NCI-H446 treated with DMSO at 0.1 percent for 48 hours (cell line): ENCODE data around the gene CNOT1.
"Not testable (repeated sequence)": the region's sequence is repeated elsewhere in the genome, so short reads cannot be mapped to it uniquely, and the experiment has no call there.

ENCODE experiments used
- DNase-seq: peaks from one replicate; lab custom pipeline; 2025; lab: John Stamatoyannopoulos, UW

CNOT1 gene

DNA sequence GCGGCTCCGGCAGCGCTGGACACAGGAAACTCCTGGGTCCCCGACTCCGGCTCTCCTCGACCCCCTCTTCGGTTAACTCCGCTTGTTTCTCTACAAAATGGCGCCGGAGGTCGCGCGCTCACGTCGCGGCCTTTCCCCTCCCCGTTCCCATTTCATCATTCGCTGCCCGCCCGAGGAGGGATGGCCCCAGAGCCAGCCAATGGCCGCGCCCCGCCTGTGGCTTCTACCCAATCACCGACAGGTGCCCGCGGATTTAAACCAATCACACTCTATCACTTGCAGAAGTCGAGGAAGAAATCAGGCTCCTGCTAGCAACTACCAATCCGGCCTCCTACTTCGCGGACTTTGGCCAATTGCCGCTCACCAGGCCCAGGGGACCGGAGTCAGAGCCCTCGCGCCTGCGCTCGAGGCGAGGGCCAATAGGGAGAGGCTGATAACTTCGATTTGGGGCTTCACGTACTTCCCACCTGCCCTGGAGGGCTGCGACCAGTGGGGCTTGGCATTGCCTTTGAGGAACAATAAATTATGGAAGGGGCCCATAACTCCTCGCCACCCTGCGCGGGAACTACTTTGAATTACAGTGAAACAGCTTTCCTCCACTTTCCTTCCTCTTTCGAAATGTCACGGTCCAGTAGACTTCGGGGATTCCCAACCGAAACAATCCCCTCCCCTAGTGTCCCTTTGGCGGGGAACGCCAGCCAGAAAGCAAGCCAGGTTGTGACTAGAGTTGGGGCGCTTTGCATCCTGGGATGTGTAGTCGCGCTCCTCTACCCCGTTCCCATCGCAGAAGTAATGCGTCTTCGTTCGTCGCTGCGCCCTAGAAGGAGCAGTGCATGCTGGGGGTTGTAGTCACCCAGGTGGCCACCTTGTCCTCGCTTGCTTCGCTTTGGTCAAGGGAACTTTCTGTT lies at the start of gene CNOT1:
Gene CNOT1 (minus strand): TSS at position 94 of the 908 bp plus-strand sequence. CDS start 30,489 bp downstream, outside the sequence.
- peak; percentile 96 for DNase-seq

DNA sequence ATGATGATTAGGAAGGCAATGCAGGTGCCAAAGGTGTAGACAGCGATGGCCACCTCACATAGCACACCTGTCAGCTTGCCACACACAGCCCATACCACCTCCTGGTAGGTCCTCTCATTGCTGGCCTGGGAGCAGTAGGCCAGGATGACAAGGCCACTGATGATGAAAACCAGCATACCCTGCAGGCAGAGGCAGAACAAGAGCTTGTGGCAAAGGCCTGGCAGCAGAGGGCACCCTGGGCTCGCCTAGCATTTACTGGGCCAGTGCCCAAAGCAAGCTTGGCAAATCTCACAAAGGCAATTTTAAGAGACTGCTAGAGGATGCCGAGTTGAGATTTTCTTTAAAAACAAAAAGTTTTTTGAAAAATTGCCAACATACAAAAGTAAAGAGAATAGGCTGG lies 49.1 kb upstream of the CNOT1 start:
- DNase-seq, result no peak

DNA sequence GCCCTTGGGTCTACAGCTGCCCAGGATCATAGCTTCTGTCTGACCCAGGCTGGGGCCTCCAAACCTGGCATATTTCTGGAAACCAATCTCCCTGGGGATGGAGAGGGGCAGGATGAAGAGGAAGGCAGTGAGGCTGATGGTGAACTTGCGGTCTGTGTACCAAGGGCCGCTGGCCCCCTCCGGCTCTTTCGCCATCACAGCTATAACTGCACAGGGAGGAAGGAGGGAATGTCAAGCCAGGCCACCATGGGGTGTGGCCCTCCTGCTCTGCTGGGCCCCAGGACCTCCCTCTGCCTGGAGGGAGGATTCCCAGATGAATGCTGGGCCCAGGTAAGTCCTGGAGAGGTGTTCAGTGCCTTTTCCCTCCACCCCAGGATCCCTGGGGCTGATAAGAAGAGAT lies 48.6 kb upstream of the CNOT1 start:
- no peak for DNase-seq

DNA sequence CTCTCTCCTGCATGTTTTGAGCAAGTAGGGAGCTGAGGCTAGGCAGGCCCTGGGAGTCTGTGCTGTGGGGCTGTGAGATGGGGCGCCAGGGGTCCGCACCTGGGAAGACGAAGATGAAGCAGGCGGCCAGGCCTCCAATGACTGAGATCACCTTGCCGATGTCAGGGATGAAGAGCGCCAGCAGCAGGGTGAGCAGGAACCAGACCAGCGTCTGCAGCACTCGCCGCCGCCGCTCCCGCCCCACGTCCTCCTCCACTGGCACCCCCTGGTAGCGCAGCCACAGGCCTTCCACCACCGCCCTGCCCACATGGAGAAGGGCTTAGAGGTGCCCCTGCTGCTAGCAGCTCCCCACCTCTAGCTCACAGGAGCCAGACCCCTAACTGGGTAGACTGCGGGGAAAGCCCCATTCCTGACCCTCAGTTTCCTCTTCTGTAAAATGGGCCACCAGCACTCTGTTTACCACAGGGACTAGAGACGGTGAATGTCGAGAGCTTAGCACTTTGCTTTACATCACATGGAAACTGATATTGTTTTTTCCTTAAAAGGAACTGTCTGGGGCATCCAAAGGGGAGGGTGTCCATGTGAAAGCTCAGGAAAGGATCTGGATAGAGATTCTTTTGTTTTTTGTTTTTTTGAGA lies 41.4 kb upstream of the CNOT1 start:
- no peak for DNase-seq

DNA sequence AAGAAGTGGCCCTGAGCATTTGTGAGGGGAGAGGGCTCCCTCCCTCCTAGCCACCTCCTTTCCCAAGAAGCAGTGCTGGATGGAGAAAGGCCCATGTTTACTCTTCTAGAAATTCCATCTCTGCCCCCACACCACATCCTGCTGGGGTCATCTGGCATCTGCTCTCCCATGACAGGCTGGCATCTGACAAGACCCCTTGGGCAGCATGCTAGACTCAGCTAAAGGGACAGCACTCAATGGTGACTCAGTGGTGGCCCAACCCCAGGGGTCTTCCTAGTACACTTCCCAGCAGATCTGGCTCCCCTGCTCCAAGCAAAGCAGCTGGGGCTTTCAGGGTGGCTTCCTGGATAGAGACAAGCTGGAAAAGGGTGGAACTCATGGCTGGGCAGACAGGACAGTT lies 40.6 kb upstream of the CNOT1 start:
- DNase-seq, result no peak

DNA sequence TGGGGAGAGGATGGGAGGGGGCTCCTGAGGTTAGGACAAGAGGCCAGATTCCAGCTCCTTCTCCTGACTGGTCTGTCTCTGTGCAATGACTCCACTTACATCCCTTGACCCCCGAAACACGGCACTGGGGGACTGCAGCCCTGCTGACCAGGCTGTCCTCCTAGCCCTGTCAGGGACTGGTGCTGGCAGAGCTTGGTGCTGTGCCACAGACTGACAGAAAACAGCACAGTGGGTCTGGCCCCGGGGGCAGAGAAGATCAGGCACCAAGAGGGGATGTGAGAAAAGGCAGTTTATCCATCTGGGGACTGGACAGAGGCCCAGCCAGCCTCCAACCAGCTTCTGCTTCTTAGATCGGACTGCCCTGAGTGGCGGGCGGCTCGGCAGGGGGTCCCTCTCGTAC lies 35.6 kb upstream of the CNOT1 start:
- DNase-seq, result no peak

DNA sequence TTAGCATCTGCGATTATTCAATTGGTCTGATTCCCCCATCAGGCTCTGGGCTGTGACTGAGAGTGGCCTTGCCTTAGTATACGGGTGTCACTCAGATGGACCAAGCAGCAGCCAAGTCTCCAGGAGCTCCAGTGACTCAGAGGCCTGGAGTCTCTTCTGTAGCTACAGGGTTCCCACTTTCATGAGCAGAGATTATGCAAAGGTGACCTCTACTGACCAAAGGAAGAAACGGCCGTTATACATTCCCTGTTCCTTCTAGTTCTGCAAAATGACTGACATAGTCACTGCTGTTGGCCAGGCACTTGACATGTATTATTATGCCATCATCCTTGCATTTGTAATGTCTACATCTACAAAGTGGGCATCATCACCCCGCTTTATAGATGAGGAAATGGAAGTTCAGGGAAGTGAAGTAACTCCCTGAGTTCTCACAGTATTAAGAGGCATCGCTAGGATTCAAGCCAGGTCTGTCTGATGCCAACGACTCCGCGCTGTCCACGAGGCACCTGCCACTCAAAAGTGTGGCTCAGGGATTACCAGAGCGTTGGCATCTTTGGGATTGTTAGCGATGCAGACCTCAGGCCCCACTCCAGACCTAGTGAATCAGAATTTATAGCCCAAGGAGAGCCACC lies 31.7 kb upstream of the CNOT1 start:
- peak; percentile 31 for DNase-seq

DNA sequence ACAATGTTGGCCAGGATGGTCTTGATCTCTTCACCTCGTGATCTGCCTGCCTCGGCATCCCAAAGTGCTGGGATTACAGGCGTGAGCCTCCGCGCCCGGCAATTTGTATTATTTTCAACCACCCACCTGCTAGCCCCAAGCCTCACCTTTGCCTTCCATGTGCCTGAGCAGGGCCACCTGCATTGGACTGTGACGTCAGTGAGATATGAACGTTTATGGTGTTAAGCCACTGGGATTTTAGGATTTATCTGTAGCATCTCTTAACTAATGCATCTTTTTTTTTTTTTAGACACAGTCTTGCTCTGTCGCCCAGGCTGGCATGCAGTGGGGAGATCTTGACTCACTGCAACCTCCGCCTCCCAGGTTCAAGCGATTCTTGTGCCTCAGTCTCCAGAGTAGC lies 30.3 kb upstream of the CNOT1 start:
- DNase-seq, result not testable (repeated sequence)

DNA sequence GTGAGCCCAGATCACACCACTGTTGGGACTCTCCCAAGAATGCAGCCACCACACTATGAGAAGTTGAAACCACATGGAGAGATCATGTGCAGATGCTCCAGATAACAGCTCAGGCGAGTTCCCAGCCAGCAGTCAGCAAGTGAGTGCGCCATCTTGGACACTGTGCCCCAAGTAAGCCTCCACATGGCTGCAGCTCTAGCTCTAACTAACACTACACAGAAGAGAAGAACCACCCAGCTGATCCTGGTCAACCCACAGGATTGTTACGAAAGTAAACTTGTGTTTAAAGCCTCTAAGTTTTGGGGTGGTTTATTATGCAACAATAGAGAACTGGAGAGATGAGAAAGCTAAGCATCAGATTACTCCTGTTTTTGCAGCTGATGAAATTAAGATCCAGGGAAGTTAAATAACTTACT lies 29.2 kb upstream of the CNOT1 start:
- no peak for DNase-seq

DNA sequence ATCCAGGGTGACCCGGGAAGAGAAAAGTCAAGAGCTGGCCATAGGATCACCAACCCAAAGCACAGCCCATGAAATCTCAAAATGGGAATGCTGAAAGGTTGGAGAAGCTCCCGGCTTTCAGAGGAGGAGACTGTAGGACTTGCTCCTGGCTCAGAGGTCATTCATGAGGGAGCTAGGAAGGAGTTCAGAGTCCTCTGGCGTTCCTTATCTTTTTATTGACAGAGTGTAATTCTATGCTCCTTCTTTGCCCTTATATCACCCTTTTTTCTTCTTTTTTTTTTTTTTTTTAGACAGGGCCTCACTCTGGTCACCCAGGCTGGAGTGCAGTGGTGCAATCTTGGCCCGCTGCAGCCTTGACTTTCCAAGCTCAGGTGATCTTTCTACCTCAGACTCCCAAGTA lies 27.3 kb upstream of the CNOT1 start:
- no peak for DNase-seq

DNA sequence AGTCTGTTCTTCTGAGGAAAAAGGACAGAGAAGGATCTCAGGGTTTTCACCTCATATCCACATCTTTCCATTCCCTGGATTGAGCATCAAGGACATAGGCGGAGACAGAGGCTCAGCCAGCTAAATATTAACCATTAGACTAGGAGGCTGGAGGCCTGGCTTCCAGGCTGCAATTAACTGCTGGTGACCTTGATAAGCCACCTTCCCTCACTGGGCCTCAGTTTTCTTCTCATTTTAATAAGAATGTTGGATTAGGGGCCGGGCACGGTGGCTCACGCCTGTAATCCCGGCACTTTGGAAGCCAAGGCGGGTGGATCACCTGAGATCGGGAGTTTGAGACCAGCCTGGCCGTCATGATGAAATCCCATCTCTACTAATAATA lies 25.6 kb upstream of the CNOT1 start:
- DNase-seq, result no peak

DNA sequence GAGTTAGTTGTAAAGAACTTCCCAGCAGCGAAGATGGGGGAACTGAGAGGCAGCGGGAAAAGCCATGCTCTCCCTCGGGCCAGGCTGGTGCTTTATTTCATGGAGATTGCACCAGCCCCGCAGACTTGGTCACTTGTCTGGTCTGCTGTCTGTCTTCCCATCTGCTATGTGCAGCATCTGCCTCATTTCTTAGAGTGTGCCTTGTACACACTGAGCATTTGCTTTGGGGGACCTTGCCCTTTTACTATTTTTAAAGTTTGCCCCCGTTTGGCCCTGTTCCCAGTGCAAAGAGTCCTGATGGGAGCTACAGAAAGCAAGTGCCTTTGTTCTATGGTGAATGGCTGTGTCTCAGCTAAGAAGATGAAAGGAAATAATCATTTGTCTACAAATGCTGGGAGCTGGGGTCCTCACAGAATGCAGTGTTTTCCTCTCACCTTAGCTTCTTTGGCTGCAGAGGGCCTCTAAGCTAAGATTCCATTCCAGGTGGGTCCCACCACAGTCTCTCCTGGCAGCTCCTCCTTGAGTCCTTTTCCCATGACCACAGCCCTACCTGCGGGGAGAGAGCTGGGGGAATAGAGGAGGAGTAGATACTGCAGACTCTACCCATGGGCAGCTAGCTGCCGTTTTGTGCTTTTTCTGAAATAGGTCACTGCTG lies 25.1 kb upstream of the CNOT1 start:
- no peak for DNase-seq

DNA sequence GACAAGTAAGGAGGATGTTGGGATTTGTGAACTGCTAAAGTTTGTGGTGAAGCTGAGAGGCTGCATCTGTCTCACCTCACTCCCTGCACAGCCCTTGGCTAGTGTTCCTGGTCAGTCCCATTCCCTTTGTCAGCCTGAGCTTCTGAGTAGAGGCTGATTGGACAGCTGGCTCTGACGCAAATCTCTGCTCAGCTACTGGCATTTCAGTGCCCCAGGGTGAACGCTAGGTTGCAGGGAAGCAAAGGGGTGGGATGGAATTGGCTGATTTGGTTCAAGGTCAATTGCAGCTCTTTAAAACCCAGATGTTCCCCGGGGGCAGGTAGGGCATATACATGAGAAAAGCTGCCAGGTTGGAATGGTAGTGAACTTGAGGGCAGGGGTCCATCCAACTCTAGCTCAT lies 23.1 kb upstream of the CNOT1 start:
- DNase-seq, result no peak

DNA sequence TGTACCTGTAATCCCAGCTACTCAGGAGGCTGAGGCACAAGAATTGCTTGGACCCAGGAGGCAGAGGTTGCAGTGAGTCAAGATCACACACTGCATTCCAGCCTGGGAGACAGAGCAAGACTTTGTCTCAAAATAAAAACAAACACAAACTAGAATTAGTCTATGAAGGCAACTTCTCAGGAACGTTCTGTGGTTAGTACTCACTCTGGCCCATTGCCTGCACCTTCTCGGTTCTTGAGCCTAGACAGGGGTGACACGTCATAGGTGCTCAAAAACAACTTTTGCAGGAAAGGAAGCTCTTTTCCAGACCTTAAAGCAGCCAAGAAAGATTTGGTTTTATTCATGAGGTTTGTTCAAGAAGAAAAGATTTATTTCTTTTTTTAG lies 22.3 kb upstream of the CNOT1 start:
- no peak for DNase-seq

DNA sequence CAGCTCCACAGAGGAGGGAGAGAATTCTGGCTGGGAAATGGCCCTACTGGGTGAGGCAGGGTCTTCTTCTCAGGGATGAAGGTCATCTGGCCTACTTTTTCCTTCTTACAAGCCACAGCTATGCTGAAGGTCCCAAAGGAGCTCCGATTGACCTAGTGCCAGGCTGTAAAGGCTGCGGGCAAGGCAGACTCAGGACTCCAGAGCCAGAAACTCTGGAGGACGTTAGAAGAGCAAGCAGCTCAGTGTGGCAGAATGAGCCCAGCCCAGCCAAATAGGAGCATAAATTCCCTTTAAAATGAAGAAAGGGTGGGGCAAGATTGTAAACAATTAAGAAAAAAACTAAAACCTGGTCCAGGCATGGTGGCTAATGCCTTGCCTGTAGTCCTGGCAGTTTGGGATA lies 20.1 kb upstream of the CNOT1 start:
- DNase-seq, result no peak

DNA sequence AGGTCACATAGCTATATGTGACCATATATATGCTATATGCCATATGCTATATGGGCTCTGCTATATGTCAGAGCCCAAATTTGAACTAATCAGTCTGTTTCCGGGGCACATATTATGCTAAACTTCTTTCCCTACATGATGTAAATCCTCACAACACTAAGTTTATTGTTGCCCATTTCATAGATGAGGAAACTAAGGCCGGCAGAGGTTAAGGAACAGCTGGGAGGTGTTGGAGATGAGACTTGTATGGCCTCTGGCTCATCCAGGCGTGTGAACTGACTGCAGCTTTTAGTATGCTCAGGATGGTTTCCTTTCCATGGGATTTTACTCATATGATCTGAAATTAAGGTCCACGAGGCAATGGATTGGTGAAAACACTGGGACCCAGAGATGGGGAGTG lies 17.5 kb upstream of the CNOT1 start:
- no peak for DNase-seq

DNA sequence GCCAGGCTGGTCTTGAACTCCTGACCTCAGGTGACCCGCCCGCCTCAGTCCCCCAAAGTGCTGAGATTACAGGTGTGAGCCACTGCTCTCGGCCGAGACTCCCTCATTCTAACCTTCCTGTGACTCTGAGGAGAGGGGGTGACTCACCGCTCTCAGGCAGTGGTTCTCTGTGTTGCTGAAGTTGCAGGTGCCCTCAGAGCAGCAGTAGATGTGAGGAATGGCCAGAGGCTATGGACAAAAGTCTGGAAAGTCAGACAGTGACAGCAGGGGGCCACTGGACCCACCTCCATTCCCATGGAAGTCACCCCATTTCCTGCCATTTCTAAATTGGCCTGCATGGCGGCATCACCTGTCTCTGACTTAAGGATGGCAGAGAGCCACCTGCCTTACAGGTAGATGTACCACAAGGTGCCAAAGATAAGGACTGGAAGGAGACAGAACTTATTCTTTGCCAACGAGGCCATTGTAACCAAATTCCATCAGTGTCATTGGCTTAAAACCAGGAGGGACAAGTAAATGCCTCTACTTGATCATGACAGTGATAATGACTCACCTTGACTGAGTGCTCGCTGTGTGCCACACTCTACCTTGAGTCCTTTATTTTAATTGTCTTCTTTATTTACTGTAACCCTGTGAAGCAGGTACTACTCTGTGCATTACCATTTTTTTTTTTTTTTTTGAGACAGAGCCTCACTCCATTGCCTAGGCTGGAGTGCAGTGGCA lies 15.3 kb upstream of the CNOT1 start:
- DNase-seq, result no peak

DNA sequence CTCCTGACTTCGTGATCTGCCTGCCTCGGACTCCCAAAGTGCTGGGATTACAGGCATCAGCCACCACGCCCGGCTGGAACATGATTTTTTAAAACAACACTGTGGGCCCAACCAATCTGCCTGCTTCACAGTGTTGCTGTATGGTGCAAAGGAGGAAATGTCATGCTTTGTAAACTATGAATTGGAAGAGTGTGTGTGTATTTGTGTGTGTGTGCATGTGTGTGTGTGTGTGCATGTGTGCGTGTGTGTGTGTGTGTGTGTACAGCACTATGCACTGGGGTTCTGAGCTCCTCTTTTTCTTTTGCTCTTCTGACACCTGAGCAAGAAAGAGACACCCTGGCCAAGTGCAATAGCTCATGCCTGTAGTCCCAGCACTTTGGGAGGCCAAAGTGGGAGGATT lies 14.5 kb upstream of the CNOT1 start:
- no peak for DNase-seq

DNA sequence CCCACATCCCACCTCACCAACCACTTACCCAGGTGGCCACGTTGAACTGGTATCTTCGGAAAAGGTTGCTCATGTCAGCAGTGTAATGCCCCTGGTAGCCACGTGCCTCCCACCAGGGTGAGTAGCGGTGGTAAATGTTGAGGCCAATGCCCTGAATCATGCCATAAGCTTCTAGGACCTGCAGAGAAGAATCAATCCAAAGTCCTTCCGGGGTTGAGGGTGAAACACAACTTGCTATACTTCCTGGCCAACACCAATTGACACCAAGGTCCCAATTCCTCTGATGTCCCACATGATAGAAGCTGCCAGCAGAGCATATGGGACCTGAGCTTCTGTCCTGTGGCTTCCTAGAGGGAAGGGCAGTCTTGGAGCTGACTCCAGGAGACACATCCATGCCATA lies 11.3 kb upstream of the CNOT1 start:
- no peak for DNase-seq

DNA sequence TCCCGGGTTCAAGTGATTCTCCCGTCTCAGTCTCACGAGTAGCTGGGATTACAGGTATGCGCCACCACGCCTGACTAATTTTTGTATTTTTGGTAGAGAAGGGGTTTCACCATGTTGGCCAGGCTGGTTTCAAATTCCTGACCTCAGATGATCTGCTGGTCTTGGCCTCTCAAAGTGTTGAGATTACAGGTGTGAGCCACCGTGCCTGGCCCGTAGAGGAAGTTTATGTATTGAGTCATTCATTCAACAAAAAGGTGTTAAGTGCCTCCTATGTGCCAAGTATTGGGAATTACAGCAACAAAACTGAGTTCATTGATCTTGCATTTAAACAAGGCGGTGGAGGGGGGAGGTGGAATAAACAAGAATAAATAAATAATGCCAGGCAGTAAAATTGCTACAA lies 10.2 kb upstream of the CNOT1 start:
- no peak for DNase-seq

DNA sequence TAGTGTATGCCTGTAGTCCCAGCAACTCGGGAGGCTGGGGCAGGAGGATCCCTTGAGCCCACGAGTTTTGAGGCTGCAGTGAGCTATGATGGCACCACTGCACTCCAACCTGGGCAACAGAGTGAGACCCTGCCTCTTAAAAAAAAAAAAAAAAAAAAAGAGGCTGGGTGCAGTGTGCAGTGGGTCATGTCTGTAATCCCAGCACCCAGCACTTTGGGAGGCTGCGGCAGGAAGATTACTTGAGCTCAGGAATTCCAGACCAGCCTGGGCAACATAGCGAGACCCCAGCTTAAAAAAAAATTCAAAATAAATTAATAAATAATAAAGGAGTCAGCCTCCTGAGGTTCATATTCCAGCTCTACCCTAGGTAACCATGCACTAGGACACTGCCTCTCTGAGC lies 9.6 kb upstream of the CNOT1 start:
- no peak for DNase-seq
